ENCODE measurements around the gene ARSA.

DNA sequence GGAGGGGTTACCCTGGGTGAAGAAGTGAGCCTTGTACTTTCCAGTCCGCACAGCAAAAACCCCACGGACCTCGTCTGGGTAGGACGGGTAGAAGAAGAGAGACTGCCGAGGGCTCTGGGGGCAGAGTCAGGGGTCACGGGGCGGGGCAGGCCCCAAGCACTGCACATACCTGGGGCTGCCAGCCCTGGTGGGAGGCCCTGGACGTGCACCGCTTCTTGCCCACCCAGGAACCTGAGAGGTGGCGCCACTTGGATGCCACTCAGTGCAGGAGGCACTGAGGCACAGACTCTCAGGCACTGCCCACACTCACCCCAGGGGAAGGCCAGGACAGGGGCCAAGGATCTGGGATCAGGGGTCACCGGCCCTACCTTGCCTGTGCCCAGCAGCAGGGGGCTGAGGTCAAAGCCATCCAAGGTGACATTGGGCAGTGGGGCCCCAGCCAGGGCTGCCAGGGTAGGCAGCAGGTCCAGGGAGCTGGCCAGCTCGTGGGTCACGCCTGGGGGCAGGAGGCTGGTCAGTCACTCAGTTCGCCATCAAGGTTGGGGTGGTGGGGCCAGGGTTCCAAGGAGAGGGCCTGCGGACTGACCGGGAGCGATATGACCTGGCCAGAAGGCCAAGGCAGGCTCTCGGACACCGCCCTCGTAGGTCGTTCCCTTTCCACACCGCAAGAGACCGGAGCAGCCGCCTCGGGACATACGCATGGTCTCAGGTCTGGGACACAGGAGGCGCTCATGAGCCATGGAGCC is 2.2 kb downstream of the ARSA start:
- TF ChIP-seq CTCF (IDR thresholded peaks at IDR 0.05 in 4 of 5, conservative IDR thresholded peaks at IDR 0.05 in 1 of 5) = no peak
- no peak for TF ChIP-seq POLR2A (IDR thresholded peaks at IDR 0.05)
